Endothelial cell of umbilical vein (primary cell): ENCODE measurements around the gene ALOX12.

Source experiments
- EZH2 ChIP-seq: IDR thresholded peaks from 2 replicates; pipeline ENCODE4 v1.6.1; 2012; ENCODE audit warnings: borderline replicate concordance, low read depth, mild to moderate bottlenecking, moderate library complexity, low read length, inconsistent platforms; ENCODE audit not compliant: severe bottlenecking
- FOS ChIP-seq: IDR thresholded peaks from 2 replicates; pipeline ENCODE4 v1.6.1; 2011; ENCODE audit warnings: mild to moderate bottlenecking, low read length, moderate library complexity, borderline replicate concordance; ENCODE audit not compliant: insufficient read depth
- POLR2AphosphoS5 ChIP-seq: IDR thresholded peaks from 2 replicates; pipeline ENCODE4 v1.6.1; 2012; ENCODE audit warnings: low read depth, mild to moderate bottlenecking, control low read depth, low read length, moderate library complexity; ENCODE audit not compliant: insufficient read depth
- TF ChIP-seq, protein P1 (sequence below), 2 donors: IDR thresholded peaks; 1 replicate in 1 of 2; 2 replicates in 1 of 2; pipeline ENCODE4 v1.5.1; 2011; ENCODE audit warnings: low read length in 2 of 2, mild to moderate bottlenecking in 2 of 2, moderate library complexity in 2 of 2, control low read depth in 1 of 2, inconsistent platforms in 1 of 2, low read depth in 1 of 2; ENCODE audit not compliant: insufficient read depth in 1 of 2; ENCODE audit errors: extremely low read depth in 1 of 2
- TF ChIP-seq, protein P2 (sequence below): IDR thresholded peaks from 2 replicates; pipeline ENCODE4 v1.6.1; 2011; ENCODE audit not compliant: insufficient read depth, insufficient read length

DNA sequence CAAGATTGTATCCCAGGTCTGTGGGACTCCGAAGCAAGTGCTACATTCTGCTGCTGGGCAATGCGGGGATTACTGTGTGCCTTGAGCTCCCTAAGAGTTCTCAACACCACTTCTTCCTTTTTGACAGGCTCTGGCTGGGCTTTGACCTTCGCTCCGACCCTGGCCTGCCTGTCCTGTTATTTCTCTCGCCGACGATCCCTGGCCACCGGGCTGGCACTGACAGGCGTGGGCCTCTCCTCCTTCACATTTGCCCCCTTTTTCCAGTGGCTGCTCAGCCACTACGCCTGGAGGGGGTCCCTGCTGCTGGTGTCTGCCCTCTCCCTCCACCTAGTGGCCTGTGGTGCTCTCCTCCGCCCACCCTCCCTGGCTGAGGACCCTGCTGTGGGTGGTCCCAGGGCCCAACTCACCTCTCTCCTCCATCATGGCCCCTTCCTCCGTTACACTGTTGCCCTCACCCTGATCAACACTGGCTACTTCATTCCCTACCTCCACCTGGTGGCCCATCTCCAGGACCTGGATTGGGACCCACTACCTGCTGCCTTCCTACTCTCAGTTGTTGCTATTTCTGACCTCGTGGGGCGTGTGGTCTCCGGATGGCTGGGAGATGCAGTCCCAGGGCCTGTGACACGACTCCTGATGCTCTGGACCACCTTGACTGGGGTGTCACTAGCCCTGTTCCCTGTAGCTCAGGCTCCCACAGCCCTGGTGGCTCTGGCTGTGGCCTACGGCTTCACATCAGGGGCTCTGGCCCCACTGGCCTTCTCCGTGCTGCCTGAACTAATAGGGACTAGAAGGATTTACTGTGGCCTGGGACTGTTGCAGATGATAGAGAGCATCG is 42.4 kb downstream of the ALOX12 start:
- TF ChIP-seq EZH2 (no peak), POLR2AphosphoS5 (no peak), FOS (no peak)
- TF ChIP-seq, protein P1, sequence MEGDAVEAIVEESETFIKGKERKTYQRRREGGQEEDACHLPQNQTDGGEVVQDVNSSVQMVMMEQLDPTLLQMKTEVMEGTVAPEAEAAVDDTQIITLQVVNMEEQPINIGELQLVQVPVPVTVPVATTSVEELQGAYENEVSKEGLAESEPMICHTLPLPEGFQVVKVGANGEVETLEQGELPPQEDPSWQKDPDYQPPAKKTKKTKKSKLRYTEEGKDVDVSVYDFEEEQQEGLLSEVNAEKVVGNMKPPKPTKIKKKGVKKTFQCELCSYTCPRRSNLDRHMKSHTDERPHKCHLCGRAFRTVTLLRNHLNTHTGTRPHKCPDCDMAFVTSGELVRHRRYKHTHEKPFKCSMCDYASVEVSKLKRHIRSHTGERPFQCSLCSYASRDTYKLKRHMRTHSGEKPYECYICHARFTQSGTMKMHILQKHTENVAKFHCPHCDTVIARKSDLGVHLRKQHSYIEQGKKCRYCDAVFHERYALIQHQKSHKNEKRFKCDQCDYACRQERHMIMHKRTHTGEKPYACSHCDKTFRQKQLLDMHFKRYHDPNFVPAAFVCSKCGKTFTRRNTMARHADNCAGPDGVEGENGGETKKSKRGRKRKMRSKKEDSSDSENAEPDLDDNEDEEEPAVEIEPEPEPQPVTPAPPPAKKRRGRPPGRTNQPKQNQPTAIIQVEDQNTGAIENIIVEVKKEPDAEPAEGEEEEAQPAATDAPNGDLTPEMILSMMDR (IDR thresholded peaks at IDR 0.05; ENCODE audit: extremely low read depth in 1 of 2, insufficient read depth in 1 of 2, low read depth in 1 of 2, low read length in 2 of 2), result no peak
- TF ChIP-seq, protein P2, sequence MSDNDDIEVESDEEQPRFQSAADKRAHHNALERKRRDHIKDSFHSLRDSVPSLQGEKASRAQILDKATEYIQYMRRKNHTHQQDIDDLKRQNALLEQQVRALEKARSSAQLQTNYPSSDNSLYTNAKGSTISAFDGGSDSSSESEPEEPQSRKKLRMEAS, result no peak
